HepG2 (cell line): Measurements from ENCODE around the gene EHBP1. TPM values are rescaled to one million over a fixed set of nuclear protein-coding genes. Genes with fewer than 3 reads are reported as not detected.
A peak's percentile ranks its signal among the peaks of the same experiment; 100 is the strongest.

ENCODE experiments used
- POGZ ChIP-seq: sonication (generic); formaldehyde crosslinking; IDR thresholded peaks from 2 replicates; pipeline ENCODE4 v1.4.0; 2020; ENCODE audit warnings: mild to moderate bottlenecking, missing genetic modification reagents
- RFX1 ChIP-seq: fragments of 450-650 bp; IDR thresholded peaks from 2 replicates; pipeline ENCODE4 v1.6.1; 2017
- ZBTB20 ChIP-seq: sonication (generic); formaldehyde crosslinking; IDR thresholded peaks from 2 replicates; pipeline ENCODE4 v1.8.1; 2023; ENCODE audit warnings: missing genetic modification reagents, low read depth, mild to moderate bottlenecking, borderline replicate concordance
- ZFAT ChIP-seq: sonication (generic); formaldehyde crosslinking; conservative IDR thresholded peaks from 2 replicates; pipeline ENCODE4 v1.8.1; 2023; ENCODE audit warnings: missing genetic modification reagents, inconsistent platforms
- polyA plus RNA-seq, 8 experiments: library from polyadenylated mRNA; depleted of rRNA in 3 of 8; stranded (reverse) in 7 of 8; unstranded in 1 of 8; fragments of >200 nt; fragmentation: Illumina TruSeq in 4 of 8; extraction: Trizol in 4 of 8; gene quantifications; 2 replicates each; pipeline versions ENCODE4 v1.2.1 to v1.2.3, GENCODE V29; 2011 to 2016; ENCODE audit warnings: low read depth in 4 of 8, missing spikeins in 1 of 8, mixed read lengths in 1 of 8; ENCODE audit not compliant: insufficient read depth in 1 of 8
- total RNA-seq, 5 experiments: library from RNA; depleted of rRNA; stranded (reverse); fragments of >200 nt; fragmentation: Illumina TruSeq; extraction: Trizol; gene quantifications; 2 replicates each; pipeline ENCODE4 v1.2.3, GENCODE V29; 2016; ENCODE audit warnings: low read depth in 1 of 5
- TF ChIP-seq, protein P1 (sequence below): sonication (generic); formaldehyde crosslinking; conservative IDR thresholded peaks from 2 replicates; pipeline ENCODE4 v1.4.0; 2020; ENCODE audit warnings: missing genetic modification reagents
- TF ChIP-seq, protein P2 (sequence below): sonication (generic); formaldehyde crosslinking; IDR thresholded peaks from 2 replicates; pipeline ENCODE4 v1.4.0; 2020; ENCODE audit warnings: missing genetic modification reagents, mild to moderate bottlenecking, borderline replicate concordance
- TF ChIP-seq, protein P3 (sequence below): sonication (generic); formaldehyde crosslinking; IDR thresholded peaks from 2 replicates; pipeline ENCODE4 v1.9.0; 2021; ENCODE audit warnings: missing genetic modification reagents, mild to moderate bottlenecking, borderline replicate concordance
- TF ChIP-seq, protein P4 (sequence below): fragments of 450-650 bp; IDR thresholded peaks from 2 replicates; pipeline ENCODE4 v1.6.1; 2017

EHBP1 gene
- total and polyA plus RNA-seq, 2 of the 13 experiments (the other 11 are each of a cell fraction or from before 2014, with no cell fraction given): 93.5 to 146 TPM

DNA sequence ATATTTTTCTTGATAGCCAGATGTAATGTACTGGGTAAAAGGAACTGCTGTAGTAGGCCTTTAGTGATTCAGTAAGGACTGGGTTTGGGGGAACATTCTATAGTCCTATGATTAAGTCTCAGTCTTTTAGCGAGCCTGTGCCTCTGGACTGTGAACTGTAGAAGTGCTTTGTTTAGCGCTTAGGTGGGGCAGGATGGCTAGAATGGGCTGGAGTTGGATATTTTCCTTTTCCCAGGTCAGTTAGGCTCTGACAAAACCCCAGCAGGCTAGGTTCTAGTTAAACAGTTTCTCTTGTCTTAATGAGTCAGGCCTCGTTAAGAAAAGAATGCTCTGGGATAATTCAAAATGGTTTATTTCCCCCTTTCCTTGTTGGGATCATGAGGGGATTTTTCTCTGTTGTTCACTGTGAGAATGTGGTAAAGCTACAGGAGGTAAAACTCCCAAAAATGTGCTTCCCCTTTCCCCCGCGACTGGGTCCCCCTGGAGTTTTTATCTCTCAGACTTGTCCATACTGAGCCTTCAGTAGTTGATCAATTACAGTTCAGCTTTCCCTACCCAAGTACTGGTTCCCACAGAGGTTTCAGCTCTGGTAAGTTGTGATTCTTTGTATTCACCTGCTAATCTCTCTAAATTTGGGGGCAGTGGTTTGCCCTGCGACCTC lies 31.5 kb downstream of the EHBP1 start (continued):
- TF ChIP-seq, protein P1, sequence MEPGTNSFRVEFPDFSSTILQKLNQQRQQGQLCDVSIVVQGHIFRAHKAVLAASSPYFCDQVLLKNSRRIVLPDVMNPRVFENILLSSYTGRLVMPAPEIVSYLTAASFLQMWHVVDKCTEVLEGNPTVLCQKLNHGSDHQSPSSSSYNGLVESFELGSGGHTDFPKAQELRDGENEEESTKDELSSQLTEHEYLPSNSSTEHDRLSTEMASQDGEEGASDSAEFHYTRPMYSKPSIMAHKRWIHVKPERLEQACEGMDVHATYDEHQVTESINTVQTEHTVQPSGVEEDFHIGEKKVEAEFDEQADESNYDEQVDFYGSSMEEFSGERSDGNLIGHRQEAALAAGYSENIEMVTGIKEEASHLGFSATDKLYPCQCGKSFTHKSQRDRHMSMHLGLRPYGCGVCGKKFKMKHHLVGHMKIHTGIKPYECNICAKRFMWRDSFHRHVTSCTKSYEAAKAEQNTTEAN (CRISPR knock-in tag): 0 out of 2 replicates have a peak, but pooled peaks have one; percentile 11
- TF ChIP-seq, protein P2, sequence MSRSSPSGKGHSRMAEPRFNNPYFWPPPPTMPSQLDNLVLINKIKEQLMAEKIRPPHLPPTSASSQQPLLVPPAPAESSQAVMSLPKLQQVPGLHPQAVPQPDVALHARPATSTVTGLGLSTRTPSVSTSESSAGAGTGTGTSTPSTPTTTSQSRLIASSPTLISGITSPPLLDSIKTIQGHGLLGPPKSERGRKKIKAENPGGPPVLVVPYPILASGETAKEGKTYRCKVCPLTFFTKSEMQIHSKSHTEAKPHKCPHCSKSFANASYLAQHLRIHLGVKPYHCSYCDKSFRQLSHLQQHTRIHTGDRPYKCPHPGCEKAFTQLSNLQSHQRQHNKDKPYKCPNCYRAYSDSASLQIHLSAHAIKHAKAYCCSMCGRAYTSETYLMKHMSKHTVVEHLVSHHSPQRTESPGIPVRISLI (CRISPR knock-in tag): no peak
- TF ChIP-seq RFX1 (no peak), POGZ (CRISPR knock-in tag) (peak; percentile 61), ZBTB20 (CRISPR knock-in tag) (no peak), ZFAT (CRISPR knock-in tag) (no peak)
- TF ChIP-seq, protein P3, sequence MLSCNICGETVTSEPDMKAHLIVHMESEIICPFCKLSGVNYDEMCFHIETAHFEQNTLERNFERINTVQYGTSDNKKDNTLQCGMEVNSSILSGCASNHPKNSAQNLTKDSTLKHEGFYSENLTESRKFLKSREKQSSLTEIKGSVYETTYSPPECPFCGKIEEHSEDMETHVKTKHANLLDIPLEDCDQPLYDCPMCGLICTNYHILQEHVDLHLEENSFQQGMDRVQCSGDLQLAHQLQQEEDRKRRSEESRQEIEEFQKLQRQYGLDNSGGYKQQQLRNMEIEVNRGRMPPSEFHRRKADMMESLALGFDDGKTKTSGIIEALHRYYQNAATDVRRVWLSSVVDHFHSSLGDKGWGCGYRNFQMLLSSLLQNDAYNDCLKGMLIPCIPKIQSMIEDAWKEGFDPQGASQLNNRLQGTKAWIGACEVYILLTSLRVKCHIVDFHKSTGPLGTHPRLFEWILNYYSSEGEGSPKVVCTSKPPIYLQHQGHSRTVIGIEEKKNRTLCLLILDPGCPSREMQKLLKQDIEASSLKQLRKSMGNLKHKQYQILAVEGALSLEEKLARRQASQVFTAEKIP: no peak
- TF ChIP-seq, protein P4, sequence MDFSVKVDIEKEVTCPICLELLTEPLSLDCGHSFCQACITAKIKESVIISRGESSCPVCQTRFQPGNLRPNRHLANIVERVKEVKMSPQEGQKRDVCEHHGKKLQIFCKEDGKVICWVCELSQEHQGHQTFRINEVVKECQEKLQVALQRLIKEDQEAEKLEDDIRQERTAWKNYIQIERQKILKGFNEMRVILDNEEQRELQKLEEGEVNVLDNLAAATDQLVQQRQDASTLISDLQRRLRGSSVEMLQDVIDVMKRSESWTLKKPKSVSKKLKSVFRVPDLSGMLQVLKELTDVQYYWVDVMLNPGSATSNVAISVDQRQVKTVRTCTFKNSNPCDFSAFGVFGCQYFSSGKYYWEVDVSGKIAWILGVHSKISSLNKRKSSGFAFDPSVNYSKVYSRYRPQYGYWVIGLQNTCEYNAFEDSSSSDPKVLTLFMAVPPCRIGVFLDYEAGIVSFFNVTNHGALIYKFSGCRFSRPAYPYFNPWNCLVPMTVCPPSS: no peak
